Glutamatergic neuron (in vitro differentiated cells): ENCODE results near the gene PRICKLE2. TPM values are rescaled to one million over a fixed set of nuclear protein-coding genes. Genes with fewer than 3 reads are reported as not detected.

ENCODE experiments used
- DNase-seq: peaks from one replicate; pipeline ENCODE4 v3.0.0; 2022
- H3K27ac Mint-ChIP-seq: one replicate; pipeline ENCODE4 v1.8.0; 2020; ENCODE audit warnings: mild to moderate bottlenecking, mixed read lengths, inconsistent platforms; ENCODE audit not compliant: unreplicated experiment
- H3K27me3 Mint-ChIP-seq: one replicate; pipeline ENCODE4 v1.8.0; 2020; ENCODE audit warnings: mild to moderate bottlenecking, moderate library complexity, mixed read lengths, inconsistent platforms; ENCODE audit not compliant: unreplicated experiment
- H3K36me3 Mint-ChIP-seq: one replicate; pipeline ENCODE4 v1.8.0; 2020; ENCODE audit warnings: mild to moderate bottlenecking, mixed read lengths, inconsistent platforms; ENCODE audit not compliant: unreplicated experiment
- H3K4me1 Mint-ChIP-seq: one replicate; pipeline ENCODE4 v1.8.0; 2020; ENCODE audit warnings: mild to moderate bottlenecking, low read depth, mixed read lengths, inconsistent platforms; ENCODE audit not compliant: unreplicated experiment
- H3K4me3 Mint-ChIP-seq: one replicate; pipeline ENCODE4 v1.8.0; 2020; ENCODE audit warnings: mild to moderate bottlenecking, mixed read lengths, inconsistent platforms; ENCODE audit not compliant: unreplicated experiment
- H3K9me3 Mint-ChIP-seq: one replicate; pipeline ENCODE4 v1.8.0; 2020; ENCODE audit warnings: mild to moderate bottlenecking, moderate library complexity, mixed read lengths, inconsistent platforms; ENCODE audit not compliant: unreplicated experiment
- CTCF ChIP-seq: fragments of 200-600 bp; sonication (generic); IDR thresholded peaks from one replicate; pipeline ENCODE4 v1.5.0; 2021; ENCODE audit not compliant: partially characterized antibody, unreplicated experiment
- total RNA-seq: library from RNA; stranded (reverse); fragmentation: NEBNext Ultra II Directional; extraction: Animal tissue kit (Norgen Biotek cat#: 25700); gene quantifications from one replicate; pipeline ENCODE4 v1.2.1, GENCODE V29; 2021; ENCODE audit not compliant: unreplicated experiment

The PRICKLE2 gene
- total RNA-seq, 1 donor from 2014 or later: 18.9 TPM

DNA sequence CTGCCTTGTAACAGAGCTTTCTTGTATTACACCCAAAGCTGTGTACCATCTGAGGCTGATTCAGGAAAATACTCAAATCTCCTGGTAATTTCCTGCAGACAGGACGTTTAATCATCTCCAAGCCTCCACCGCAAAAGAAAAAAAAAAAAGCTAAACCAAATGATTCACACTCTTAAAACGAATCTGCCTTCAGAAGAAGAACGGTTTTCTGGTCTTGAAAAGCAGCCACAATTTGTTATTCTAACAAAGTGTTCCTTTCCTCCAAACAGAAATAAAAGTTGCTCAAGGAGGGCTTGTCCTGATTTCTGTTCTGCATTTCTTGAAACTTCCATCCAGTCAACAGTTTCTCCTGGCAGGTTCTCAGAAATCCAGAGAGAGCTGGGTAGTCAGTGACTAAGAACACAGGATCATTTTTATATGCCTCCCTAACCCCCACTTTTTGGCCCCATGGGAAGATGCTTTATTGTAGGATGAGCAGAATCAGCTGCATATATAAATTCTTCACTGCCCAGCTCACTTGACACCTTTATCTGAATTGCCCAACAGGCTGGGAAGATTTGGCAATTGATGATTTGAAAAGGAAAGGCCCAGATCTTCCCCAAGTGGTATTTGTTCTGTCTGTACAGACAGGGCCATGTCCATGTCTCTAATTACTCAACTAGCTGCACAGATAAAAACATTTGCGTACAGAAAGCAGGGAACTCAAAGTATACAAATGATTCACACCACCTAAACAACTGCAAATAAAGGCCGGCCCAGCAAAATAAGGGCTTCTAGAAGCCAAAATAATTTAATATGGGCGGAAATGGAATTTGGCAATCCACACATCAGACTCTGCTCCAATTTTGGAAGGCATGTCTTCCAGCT lies 41.0 kb upstream of the PRICKLE2 start:
- DNase-seq: no peak

GRCh38 chr3:64265646-64266045 lies 40.4 kb upstream of the PRICKLE2 start:
- no peak for TF ChIP-seq CTCF
- DNase-seq: no peak
- H3K27ac Mint-ChIP-seq: no peak overlapping the region
- no peaks in the 10 kb centered on the region for H3K9me3 Mint-ChIP-seq
- no peak overlapping the region for H3K4me3 Mint-ChIP-seq
- H3K27me3 Mint-ChIP-seq: no peaks in the 10 kb centered on the region
- peaks cover 14% of the 10 kb centered on the region for H3K4me1 Mint-ChIP-seq
- no peaks in the 10 kb centered on the region for H3K36me3 Mint-ChIP-seq

More for the DNA sequence above, 41.0 kb upstream of the PRICKLE2 start:
- H3K4me3 Mint-ChIP-seq: peak overlapping the region; percentile 36
- no peaks in the 10 kb centered on the region for H3K9me3 Mint-ChIP-seq
- H3K4me1 Mint-ChIP-seq: peaks cover 14% of the 10 kb centered on the region
- H3K27me3 Mint-ChIP-seq: no peaks in the 10 kb centered on the region
- no peak for TF ChIP-seq CTCF
- no peak overlapping the region for H3K27ac Mint-ChIP-seq
- H3K36me3 Mint-ChIP-seq: no peaks in the 10 kb centered on the region

DNA sequence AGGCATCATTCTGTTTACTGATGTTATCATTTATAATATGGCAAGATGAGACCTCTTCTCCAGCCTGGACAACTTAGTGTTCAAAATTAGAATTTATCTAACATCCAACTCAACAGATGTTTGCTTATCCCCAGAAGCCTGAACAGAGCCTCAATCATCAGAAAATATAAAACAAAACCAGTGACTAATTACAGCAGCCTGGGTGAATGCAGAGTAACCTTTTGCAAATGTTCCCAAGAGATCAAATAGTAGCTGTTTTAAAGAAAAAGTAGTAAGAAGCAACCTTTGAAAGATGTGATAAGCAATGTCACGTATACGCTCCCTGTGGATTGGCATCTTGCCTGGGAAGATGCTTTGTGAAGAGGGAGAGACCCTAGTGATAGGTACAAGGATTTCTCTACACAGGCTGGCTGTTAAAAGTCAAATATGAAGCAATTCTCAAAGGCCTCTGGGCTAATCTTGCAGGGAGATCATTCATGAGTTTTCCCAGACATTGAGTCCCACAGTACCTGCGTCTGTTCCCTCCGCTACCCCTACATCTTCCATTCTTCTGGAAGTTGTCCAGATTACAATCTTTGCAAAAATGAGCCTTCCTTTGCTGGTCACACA lies 39.3 kb upstream of the PRICKLE2 start:
- Mint-ChIP-seq H3K9me3 (no peaks in the 10 kb centered on the region), H3K27me3 (no peaks in the 10 kb centered on the region), H3K36me3 (no peaks in the 10 kb centered on the region), H3K27ac (no peak overlapping the region), H3K4me1 (peaks cover 14% of the 10 kb centered on the region), H3K4me3 (no peak overlapping the region)
- no peak for DNase-seq
- no peak for TF ChIP-seq CTCF

DNA sequence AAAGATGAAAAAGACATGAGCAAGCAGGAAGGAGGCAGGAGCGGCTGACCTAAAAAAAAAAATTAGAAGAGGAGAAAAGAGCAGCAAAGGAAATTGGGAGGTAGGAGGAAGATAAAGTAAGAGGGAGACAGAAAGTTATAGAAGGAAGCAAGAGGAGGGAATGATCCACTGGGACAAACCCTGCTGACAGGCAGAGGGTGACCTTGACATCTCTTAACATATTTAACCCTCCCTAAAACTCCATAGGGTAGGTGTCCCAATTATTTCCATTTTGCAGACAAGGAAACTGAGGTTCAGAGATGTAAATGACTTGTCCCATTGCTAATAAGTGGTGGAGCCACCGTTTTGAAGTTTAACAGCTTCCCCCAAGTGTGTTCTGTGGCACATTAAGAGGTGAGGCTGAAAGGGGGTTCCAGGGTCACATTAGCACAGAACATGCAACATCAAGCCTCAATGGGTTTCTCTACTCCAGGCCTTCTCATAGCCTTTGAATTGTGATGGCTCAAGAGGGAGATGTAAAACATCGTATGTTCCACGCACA lies 37.4 kb upstream of the PRICKLE2 start:
- Mint-ChIP-seq H3K4me3 (no peak overlapping the region), H3K9me3 (no peaks in the 10 kb centered on the region), H3K27me3 (no peaks in the 10 kb centered on the region), H3K4me1 (peaks cover 14% of the 10 kb centered on the region), H3K36me3 (no peaks in the 10 kb centered on the region), H3K27ac (no peak overlapping the region)
- TF ChIP-seq CTCF: no peak
- DNase-seq: no peak

DNA sequence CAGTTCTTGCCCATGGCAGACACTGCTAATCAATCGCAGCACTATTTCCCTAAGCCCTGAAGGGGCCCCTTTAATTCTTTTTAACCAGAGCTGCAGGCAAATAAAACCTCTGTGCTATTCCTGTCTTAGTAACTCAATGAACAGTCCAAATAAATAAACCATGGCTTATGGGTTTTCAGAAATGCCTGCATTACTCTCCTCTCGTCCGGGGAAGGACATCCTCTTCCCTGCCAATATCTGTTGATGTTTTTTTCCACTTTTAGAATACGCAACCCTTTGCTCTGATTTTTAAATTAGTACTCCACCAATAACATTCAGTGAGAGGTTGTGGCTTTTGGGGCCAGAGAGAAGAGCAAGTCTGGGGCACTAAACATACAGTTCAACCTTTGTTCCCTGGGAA lies 35.2 kb upstream of the PRICKLE2 start:
- no peak overlapping the region for H3K4me3 Mint-ChIP-seq
- no peak overlapping the region for H3K27ac Mint-ChIP-seq
- H3K9me3 Mint-ChIP-seq: no peaks in the 10 kb centered on the region
- peaks cover 4% of the 10 kb centered on the region for H3K4me1 Mint-ChIP-seq
- no peak for TF ChIP-seq CTCF
- H3K27me3 Mint-ChIP-seq: no peaks in the 10 kb centered on the region
- H3K36me3 Mint-ChIP-seq: no peaks in the 10 kb centered on the region
- DNase-seq: no peak
